H9 (cell line): ENCODE data around the gene ADRM1. TPM values are rescaled to one million over a fixed set of nuclear protein-coding genes. Genes with fewer than 3 reads are reported as not detected.

Experiments used
- DNase-seq: peaks from one replicate; pipeline ENCODE4 v3.0.0-alpha.2; 2017
- H2AFZ ChIP-seq: one replicate; pipeline ENCODE4 v1.6.1; 2013; ENCODE audit warnings: mild to moderate bottlenecking, low read length, control low read depth, moderate library complexity
- H2AK5ac ChIP-seq: 2 replicates; pipeline ENCODE4 v1.6.1; 2013; ENCODE audit warnings: low read length, control low read depth, mixed read lengths; ENCODE audit not compliant: insufficient read length
- H2BK120ac ChIP-seq: one replicate; pipeline ENCODE4 v1.6.1; 2013; ENCODE audit warnings: low read depth, mild to moderate bottlenecking, low read length, control low read depth, inconsistent platforms; ENCODE audit not compliant: poor library complexity, severe bottlenecking
- H2BK12ac ChIP-seq: 2 replicates; pipeline ENCODE4 v1.6.1; 2013; ENCODE audit warnings: low read length, control low read depth, mixed read lengths, low read depth; ENCODE audit not compliant: insufficient read length
- H2BK15ac ChIP-seq: 2 replicates; pipeline ENCODE4 v1.6.1; 2013; ENCODE audit warnings: low read depth, low read length, control low read depth
- H2BK20ac ChIP-seq: one replicate; pipeline ENCODE4 v1.6.1; 2013; ENCODE audit warnings: low read depth, mild to moderate bottlenecking, low read length, control low read depth, inconsistent platforms; ENCODE audit not compliant: poor library complexity, severe bottlenecking
- H2BK5ac ChIP-seq: 2 replicates; pipeline ENCODE4 v1.6.1; 2013; ENCODE audit warnings: low read length, control low read depth, mixed read lengths; ENCODE audit not compliant: insufficient read length
- H3K14ac ChIP-seq: 2 replicates; pipeline ENCODE4 v1.6.1; 2013; ENCODE audit warnings: low read length, control low read depth; ENCODE audit not compliant: insufficient read depth
- H3K18ac ChIP-seq: 2 replicates; pipeline ENCODE4 v1.6.1; 2013; ENCODE audit warnings: low read depth, mild to moderate bottlenecking, mixed read lengths, low read length, control low read depth; ENCODE audit not compliant: insufficient read length
- H3K23ac ChIP-seq: 2 replicates; pipeline ENCODE4 v1.6.1; 2013; ENCODE audit warnings: low read length, control low read depth, mixed read lengths, low read depth; ENCODE audit not compliant: insufficient read length
- H3K23me2 ChIP-seq: 2 replicates; pipeline ENCODE4 v1.6.1; 2013; ENCODE audit warnings: low read depth, mild to moderate bottlenecking, mixed read lengths, low read length, control low read depth; ENCODE audit not compliant: insufficient read length, poor library complexity, severe bottlenecking
- H3K27ac ChIP-seq: 2 replicates; pipeline ENCODE4 v1.5.1; 2013; ENCODE audit warnings: low read length, control low read depth, mixed read lengths, low read depth; ENCODE audit not compliant: insufficient read length
- H3K27me3 ChIP-seq: 2 replicates; pipeline ENCODE4 v1.6.1; 2013; ENCODE audit warnings: low read length, control low read depth, inconsistent platforms; ENCODE audit not compliant: insufficient read depth
- H3K4ac ChIP-seq: 2 replicates; pipeline ENCODE4 v1.6.1; 2013; ENCODE audit warnings: low read depth, mild to moderate bottlenecking, control low read depth, inconsistent platforms, low read length, moderate library complexity
- H3K4me1 ChIP-seq: 2 replicates; pipeline ENCODE4 v1.6.1; 2013; ENCODE audit warnings: low read length, control low read depth, inconsistent platforms; ENCODE audit not compliant: insufficient read depth
- H3K4me2 ChIP-seq: 2 replicates; pipeline ENCODE4 v1.6.1; 2013; ENCODE audit warnings: low read length, control low read depth, mixed read lengths; ENCODE audit not compliant: insufficient read length, insufficient read depth
- H3K56ac ChIP-seq: 2 replicates; pipeline ENCODE4 v1.6.1; 2013; ENCODE audit warnings: low read depth, mild to moderate bottlenecking, mixed read lengths, low read length, control low read depth; ENCODE audit not compliant: insufficient read length
- H3K79me1 ChIP-seq: 2 replicates; pipeline ENCODE4 v1.6.1; 2013; ENCODE audit warnings: low read depth, mild to moderate bottlenecking, moderate library complexity, low read length, control low read depth, inconsistent platforms; ENCODE audit not compliant: insufficient read depth, poor library complexity, severe bottlenecking
- H3K79me2 ChIP-seq: 2 replicates; pipeline ENCODE4 v1.6.1; 2013; ENCODE audit warnings: low read length, control low read depth, inconsistent platforms; ENCODE audit not compliant: insufficient read depth
- H3K9ac ChIP-seq: 2 replicates; pipeline ENCODE4 v1.6.1; 2013; ENCODE audit warnings: low read length, control low read depth, mixed read lengths; ENCODE audit not compliant: insufficient read length; ENCODE audit errors: extremely low read depth
- H3K9me3 ChIP-seq: one replicate; pipeline ENCODE4 v1.6.1; 2013; ENCODE audit warnings: low read depth, low read length, inconsistent platforms; ENCODE audit not compliant: control insufficient read depth
- H3T11ph ChIP-seq: one replicate; pipeline ENCODE4 v1.6.1; 2013; ENCODE audit warnings: mild to moderate bottlenecking, low read length, control low read depth, inconsistent platforms
- H4K20me1 ChIP-seq: one replicate; pipeline ENCODE4 v1.6.1; 2013; ENCODE audit not compliant: control insufficient read depth, insufficient read length, insufficient read depth
- H4K5ac ChIP-seq: 2 replicates; pipeline ENCODE4 v1.6.1; 2013; ENCODE audit warnings: low read depth, mild to moderate bottlenecking, mixed read lengths, low read length, control low read depth; ENCODE audit not compliant: insufficient read length
- H4K8ac ChIP-seq: replicated peaks from 2 replicates; pipeline ENCODE4 v1.6.1; 2013; ENCODE audit warnings: low read length, control low read depth, mixed read lengths, low read depth; ENCODE audit not compliant: insufficient read length
- H4K91ac ChIP-seq: 2 replicates; pipeline ENCODE4 v1.6.1; 2013; ENCODE audit warnings: low read depth, mild to moderate bottlenecking, moderate library complexity, mixed read lengths, low read length, control low read depth; ENCODE audit not compliant: insufficient read length
- H3K27ac Mint-ChIP-seq, 3 experiments: 2 replicates in 2 of 3; 3 replicates in 1 of 3; pipeline ENCODE4 v1.8.0; 2020 to 2021; ENCODE audit warnings: mixed read lengths in 3 of 3, mild to moderate bottlenecking in 1 of 3, moderate library complexity in 1 of 3
- H3K27me3 Mint-ChIP-seq: 2 replicates; pipeline ENCODE4 v1.8.0; 2021; ENCODE audit warnings: low read depth, mild to moderate bottlenecking, moderate library complexity, mixed read lengths
- H3K36me3 Mint-ChIP-seq, 3 experiments: 2 replicates in 2 of 3; 3 replicates in 1 of 3; pipeline ENCODE4 v1.8.0; 2020 to 2021; ENCODE audit warnings: low read depth in 3 of 3, mixed read lengths in 3 of 3; ENCODE audit not compliant: insufficient read depth in 1 of 3
- H3K4me1 Mint-ChIP-seq, 2 experiments: 2 replicates each; pipeline ENCODE4 v1.8.0; 2020; ENCODE audit warnings: mixed read lengths in 2 of 2
- H3K4me3 Mint-ChIP-seq, 2 experiments: 2 replicates in 1 of 2; 3 replicates in 1 of 2; pipeline ENCODE4 v1.8.0; 2020 to 2021; ENCODE audit warnings: mild to moderate bottlenecking in 2 of 2, mixed read lengths in 2 of 2, moderate library complexity in 1 of 2
- H3K9me3 Mint-ChIP-seq, 2 experiments: 2 replicates in 1 of 2; 3 replicates in 1 of 2; pipeline ENCODE4 v1.8.0; 2020; ENCODE audit warnings: mild to moderate bottlenecking in 2 of 2, mixed read lengths in 2 of 2, moderate library complexity in 1 of 2
- CTCF ChIP-seq: fragments of 200-600 bp; sonication (generic); conservative IDR thresholded peaks from 3 replicates; pipeline ENCODE4 v1.8.0; 2021; ENCODE audit warnings: antibody characterized with exemption, mild to moderate bottlenecking
- WGBS: extraction: QIAGEN DNeasy Blood & Tissue Kit; methylation state at CpG from one replicate; pipeline ENCODE4 v1.1.7; 2013; ENCODE audit warnings: missing lambda C conversion rate, low lambda C conversion rate, mixed read lengths; ENCODE audit not compliant: insufficient read length; ENCODE audit errors: extremely low coverage; 5-methylcytosine and 5-hydroxymethylcytosine counted together
- total RNA-seq: library from RNA; stranded (reverse); gene quantifications from 2 replicates; pipeline ENCODE4 v1.2.1, GENCODE V29; 2021

ADRM1 gene
- total RNA-seq, 1 experiment from 2014 or later = 153 TPM

- Histone ChIP-seq H2AFZ (no peak overlapping the region), H2BK15ac (no peak overlapping the region), H4K91ac (no peak overlapping the region), H2BK5ac (no peak overlapping the region), H3K23me2 (no peaks in the 10 kb centered on the region), H3K56ac (no peak overlapping the region), H3K4ac (no peak overlapping the region), H3K79me2 (no peaks in the 10 kb centered on the region), H3K79me1 (no peaks in the 10 kb centered on the region), H2BK120ac (no peak overlapping the region), H3K9ac (no peak overlapping the region), H3K9me3 (no peaks in the 10 kb centered on the region), H4K20me1 (no peaks in the 10 kb centered on the region), H3K4me2 (no peak overlapping the region), H2AK5ac (no peak overlapping the region), H3K14ac (no peak overlapping the region), H3K23ac (no peak overlapping the region), H3K27me3 (no peaks in the 10 kb centered on the region), H3K18ac (no peak overlapping the region), H3T11ph (no peak overlapping the region), H2BK20ac (no peak overlapping the region), H3K27ac (no peak overlapping the region), H4K8ac (no peak overlapping the region), H4K5ac (no peak overlapping the region), H2BK12ac (no peak overlapping the region), H3K4me1 (no peaks in the 10 kb centered on the region)
- H3K4me3 Mint-ChIP-seq = no peak overlapping the region
- peaks cover 3 to 21% of the 10 kb centered on the region in 2 experiments; a peak in 3 of 5 replicates for H3K9me3 Mint-ChIP-seq
- H3K27me3 Mint-ChIP-seq = no peaks in the 10 kb centered on the region
- no CpG with 5 or more reads among the region's 25 CpGs for WGBS
- no peak for TF ChIP-seq CTCF
- H3K27ac Mint-ChIP-seq = 0 out of 7 replicates have a peak overlapping the region, but pooled peaks of 1 of the 3 experiments have one; percentile 27
- no peaks in the 10 kb centered on the region for H3K4me1 Mint-ChIP-seq
- peaks cover 21 to 69% (median 62%) of the 10 kb centered on the region in 3 experiments for H3K36me3 Mint-ChIP-seq
- DNase-seq = no peak
Measured at GRCh38 chr20:62314711-62315302, 12.0 kb downstream of the ADRM1 start.
